ENCODE measurements around the gene CRACR2B. TPM values are rescaled to one million over a fixed set of nuclear protein-coding genes. Genes with fewer than 3 reads are reported as not detected.

The CRACR2B gene
- total and polyA plus RNA-seq, 2 of the 13 experiments (the other 11 are each of a cell fraction or from before 2014, with no cell fraction given) = 14.9 to 21.0 TPM

DNA sequence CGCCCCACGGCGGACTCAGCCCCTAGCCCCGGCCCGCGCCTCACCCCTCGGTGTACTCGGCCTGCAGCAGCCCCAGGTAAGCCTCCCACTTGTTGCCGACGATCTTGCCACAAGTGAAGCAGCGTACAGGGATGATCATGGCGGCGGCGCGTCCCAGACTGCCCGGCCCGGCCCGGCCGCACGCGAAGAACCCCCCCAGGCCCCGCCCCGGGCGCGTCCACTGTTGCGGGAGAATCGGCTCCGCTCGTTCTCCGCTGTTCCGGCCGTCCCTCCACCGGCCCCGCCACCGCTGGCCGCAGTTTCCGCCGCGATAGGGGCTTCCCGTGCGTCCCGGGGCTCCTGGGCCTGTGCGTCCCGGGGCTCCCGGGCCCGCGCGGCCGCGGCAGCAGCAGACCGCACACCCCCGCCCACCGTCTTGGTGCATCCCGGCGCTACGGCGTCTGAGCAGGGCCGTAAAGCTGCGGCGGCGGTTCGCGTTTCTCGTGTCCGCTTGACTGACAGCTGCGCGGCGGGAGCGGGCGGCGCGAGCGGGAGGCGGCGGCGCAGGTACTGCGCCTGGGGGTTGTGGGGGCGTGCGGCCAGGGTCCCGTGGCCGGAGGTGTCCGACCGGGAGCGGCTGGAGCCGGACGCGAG, 14.8 kb downstream of the CRACR2B start, which contains the start of the genes POLR2L and TSPAN4 (continued):
- TF ChIP-seq, protein P1, sequence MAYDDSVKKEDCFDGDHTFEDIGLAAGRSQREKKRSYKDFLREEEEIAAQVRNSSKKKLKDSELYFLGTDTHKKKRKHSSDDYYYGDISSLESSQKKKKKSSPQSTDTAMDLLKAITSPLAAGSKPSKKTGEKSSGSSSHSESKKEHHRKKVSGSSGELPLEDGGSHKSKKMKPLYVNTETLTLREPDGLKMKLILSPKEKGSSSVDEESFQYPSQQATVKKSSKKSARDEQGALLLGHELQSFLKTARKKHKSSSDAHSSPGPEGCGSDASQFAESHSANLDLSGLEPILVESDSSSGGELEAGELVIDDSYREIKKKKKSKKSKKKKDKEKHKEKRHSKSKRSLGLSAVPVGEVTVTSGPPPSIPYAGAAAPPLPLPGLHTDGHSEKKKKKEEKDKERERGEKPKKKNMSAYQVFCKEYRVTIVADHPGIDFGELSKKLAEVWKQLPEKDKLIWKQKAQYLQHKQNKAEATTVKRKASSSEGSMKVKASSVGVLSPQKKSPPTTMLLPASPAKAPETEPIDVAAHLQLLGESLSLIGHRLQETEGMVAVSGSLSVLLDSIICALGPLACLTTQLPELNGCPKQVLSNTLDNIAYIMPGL (CRISPR knock-in tag; IDR thresholded peaks at IDR 0.05; ENCODE audit: borderline replicate concordance in 1 of 2, low read depth in 1 of 2) = peak; percentile 53 to 67
- TF ChIP-seq YY1 (IDR thresholded peaks at IDR 0.05; ENCODE audit: insufficient read depth, insufficient replicate concordance, low read depth, low read length) (peak; percentile 83), BRCA1 (CRISPR knock-in tag; IDR thresholded peaks at IDR 0.05) (peak; percentile 83; the same call in 1 of the 2 replicates), ARID4A (CRISPR knock-in tag; IDR thresholded peaks at IDR 0.05; ENCODE audit: borderline replicate concordance) (peak; percentile 93), FOXO1 (CRISPR knock-in tag; IDR thresholded peaks at IDR 0.05) (no peak), FOXA1 (IDR thresholded peaks at IDR 0.05) (no peak), FOXA1 (CRISPR knock-in tag; IDR thresholded peaks at IDR 0.05) (no peak), HOXA7 (CRISPR knock-in tag; IDR thresholded peaks at IDR 0.05) (no peak), ZNF232 (CRISPR knock-in tag; IDR thresholded peaks at IDR 0.05; ENCODE audit: borderline replicate concordance) (peak; percentile 45; the same call in 1 of the 2 replicates), ZFP41 (CRISPR knock-in tag; IDR thresholded peaks at IDR 0.05; ENCODE audit: borderline replicate concordance) (no peak), CBX1 (IDR thresholded peaks at IDR 0.05; ENCODE audit: low read depth) (no peak), HNRNPK (IDR thresholded peaks at IDR 0.05; ENCODE audit: low read depth, low read length, poor library complexity, severe bottlenecking) (no peak), SKI (IDR thresholded peaks at IDR 0.05; ENCODE audit: partially characterized antibody) (peak; percentile 72), ZNF546 (CRISPR knock-in tag; conservative IDR thresholded peaks at IDR 0.05) (peak; percentile 70; the same call in 1 of the 2 replicates)
- TF ChIP-seq, protein P2, sequence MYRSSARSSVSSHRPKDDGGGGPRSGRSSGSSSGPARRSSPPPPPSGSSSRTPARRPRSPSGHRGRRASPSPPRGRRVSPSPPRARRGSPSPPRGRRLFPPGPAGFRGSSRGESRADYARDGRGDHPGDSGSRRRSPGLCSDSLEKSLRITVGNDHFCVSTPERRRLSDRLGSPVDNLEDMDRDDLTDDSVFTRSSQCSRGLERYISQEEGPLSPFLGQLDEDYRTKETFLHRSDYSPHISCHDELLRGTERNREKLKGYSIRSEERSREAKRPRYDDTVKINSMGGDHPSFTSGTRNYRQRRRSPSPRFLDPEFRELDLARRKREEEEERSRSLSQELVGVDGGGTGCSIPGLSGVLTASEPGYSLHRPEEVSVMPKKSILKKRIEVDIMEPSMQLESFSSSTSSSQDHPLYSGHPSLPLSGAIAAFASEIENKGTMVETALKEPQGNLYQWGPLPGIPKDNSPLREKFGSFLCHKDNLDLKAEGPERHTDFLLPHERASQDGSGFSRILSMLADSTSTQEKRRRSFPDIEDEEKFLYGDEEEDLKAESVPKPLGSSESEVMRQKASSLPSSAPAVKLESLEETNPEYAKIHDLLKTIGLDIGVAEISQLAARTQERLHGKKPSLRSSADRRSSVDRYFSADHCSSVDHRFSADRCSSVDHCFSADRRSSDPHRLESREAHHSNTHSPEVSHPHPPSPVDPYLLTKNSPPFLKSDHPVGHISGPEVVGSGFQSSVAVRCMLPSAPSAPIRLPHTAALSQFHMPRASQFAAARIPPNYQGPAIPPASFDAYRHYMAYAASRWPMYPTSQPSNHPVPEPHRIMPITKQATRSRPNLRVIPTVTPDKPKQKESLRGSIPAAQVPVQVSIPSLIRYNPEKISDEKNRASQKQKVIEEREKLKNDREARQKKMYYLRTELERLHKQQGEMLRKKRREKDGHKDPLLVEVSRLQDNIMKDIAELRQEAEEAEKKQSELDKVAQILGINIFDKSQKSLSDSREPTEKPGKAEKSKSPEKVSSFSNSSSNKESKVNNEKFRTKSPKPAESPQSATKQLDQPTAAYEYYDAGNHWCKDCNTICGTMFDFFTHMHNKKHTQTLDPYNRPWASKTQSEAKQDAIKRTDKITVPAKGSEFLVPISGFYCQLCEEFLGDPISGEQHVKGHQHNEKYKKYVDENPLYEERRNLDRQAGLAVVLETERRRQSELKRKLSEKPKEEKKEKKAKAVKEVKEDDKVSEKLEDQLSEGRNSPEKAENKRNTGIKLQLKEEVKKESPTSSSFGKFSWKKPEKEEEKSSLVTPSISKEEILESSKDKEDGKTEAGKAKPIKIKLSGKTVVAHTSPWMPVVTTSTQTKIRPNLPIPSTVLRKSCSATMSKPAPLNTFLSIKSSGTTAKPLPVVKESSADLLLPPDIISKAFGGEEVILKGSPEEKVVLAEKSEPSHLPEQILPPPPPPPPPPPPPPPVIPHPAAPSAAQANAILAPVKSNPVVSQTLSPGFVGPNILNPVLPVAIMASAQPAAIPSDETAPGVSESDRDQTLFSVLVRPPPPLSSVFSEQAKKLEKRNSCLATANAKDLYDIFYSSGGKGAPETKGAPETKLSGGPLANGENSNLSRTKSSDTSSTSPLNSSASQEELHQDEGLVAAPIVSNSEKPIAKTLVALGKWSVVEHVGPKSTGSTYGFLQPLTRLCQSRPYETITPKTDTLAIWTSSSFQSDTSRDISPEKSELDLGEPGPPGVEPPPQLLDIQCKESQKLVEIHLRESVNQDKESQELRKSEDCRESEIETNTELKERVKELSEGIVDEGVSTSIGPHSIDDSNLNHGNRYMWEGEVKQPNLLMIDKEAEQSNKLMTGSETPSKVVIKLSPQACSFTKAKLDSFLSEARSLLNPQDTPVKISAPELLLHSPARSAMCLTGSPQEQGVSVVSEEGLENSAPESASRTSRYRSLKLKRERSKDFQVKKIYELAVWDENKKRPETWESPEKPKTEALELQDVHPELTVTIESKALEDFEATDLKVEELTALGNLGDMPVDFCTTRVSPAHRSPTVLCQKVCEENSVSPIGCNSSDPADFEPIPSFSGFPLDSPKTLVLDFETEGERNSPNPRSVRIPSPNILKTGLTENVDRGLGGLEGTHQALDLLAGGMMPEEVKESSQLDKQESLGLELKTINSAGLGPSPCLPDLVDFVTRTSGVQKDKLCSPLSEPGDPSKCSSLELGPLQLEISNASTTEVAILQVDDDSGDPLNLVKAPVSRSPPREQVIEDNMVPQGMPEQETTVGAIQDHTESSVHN (CRISPR knock-in tag; IDR thresholded peaks at IDR 0.05) = no peak

Measured in HepG2 (cell line).